BE2C (cell line): ENCODE results near the gene COL4A2.

Experiments
- DNase-seq: peaks from one replicate; pipeline ENCODE4 v3.0.0-alpha.2; 2020
- H3K27me3 ChIP-seq: fragments of 250-450 bp; sonication (Bioruptor Pico); 2 replicates; pipeline ENCODE4 v1.5.1; 2020; ENCODE audit warnings: mild to moderate bottlenecking
- H3K36me3 ChIP-seq: fragments of 250-450 bp; sonication (Bioruptor Pico); 2 replicates; pipeline ENCODE4 v1.5.1; 2020; ENCODE audit warnings: mild to moderate bottlenecking
- H3K4me1 ChIP-seq: fragments of 250-450 bp; sonication (Bioruptor Pico); 2 replicates; pipeline ENCODE4 v1.5.1; 2020
- H3K4me3 ChIP-seq: 2 replicates; pipeline ENCODE4 v1.5.1; 2011; ENCODE audit warnings: low read depth, low read length
- H3K9me3 ChIP-seq: fragments of 250-450 bp; sonication (Bioruptor Pico); 2 replicates; pipeline ENCODE4 v1.5.1; 2020
- CTCF ChIP-seq: IDR thresholded peaks from 2 replicates; pipeline ENCODE4 v1.5.1; 2012; ENCODE audit warnings: mild to moderate bottlenecking, low read depth, low read length

COL4A2 gene

DNA sequence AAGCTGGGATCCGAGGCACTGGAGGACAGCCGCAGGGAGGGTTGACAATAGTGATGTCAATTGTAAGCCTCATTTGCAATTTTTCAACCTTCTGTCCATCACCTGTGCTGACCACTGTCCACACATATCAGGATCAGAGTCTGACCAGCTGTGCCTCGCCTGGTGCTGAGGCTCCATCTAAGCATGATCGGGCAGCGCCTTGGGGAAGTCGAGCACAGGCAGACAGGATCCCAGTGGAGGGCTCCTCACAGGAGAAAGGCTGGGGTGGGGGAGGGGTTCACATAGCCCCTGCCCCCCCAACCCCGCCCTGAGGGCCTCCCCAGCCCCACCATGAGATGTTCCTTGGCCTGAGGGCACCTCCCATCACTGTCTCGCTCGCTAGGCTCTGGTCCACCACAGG lies 194.1 kb downstream of the COL4A2 start:
- Histone ChIP-seq H3K4me1 (peaks cover 8% of the 10 kb centered on the region), H3K4me3 (no peak overlapping the region), H3K9me3 (no peaks in the 10 kb centered on the region), H3K36me3 (no peaks in the 10 kb centered on the region), H3K27me3 (no peaks in the 10 kb centered on the region)
- TF ChIP-seq CTCF: no peak
- no peak for DNase-seq

DNA sequence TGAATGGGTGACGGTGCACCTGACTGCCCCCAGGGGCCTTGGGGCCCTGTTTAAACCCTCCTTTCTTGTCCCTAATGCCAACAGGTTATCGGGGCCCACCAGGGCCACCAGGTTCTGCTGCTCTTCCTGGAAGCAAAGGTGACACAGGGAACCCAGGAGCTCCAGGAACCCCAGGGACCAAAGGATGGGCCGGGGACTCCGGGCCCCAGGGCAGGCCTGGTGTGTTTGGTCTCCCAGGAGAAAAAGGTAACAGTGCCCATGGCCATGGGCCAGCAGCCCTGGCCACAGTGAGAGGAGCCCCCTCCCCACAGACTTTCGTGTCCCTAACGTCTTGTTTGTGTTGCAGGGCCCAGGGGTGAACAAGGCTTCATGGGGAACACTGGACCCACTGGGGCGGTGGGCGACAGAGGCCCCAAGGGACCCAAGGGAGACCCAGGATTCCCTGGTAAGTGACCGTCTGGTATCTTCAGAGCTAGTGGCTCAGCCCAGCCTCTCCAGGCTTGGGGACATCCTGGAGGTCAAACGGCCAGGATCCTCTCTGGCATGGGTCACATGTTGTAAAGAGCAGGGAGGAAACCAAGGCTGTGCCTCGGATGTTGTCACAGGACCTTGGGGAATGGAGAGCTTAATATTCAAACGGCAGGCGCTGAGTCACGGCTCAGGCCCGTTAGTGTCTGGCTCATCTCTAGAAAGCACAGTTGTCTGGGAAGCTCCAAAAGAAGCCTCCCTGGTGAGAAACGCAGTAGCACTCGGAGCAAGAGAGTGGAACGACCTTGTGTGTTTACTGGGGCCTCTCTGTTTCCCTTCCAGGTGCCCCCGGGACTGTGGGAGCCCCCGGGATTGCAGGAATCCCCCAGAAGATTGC lies 196.2 kb downstream of the COL4A2 start:
- no peaks in the 10 kb centered on the region for H3K36me3 ChIP-seq
- peaks cover 2% of the 10 kb centered on the region; the same call in 1 of the 2 replicates for H3K27me3 ChIP-seq
- no peak for DNase-seq

GRCh38 chr13:110503979-110504499 lies 197.0 kb downstream of the COL4A2 start:
- DNase-seq: no peak
- H3K4me1 ChIP-seq: peaks cover 8% of the 10 kb centered on the region
- peaks cover 3% of the 10 kb centered on the region; the same call in 1 of the 2 replicates for H3K27me3 ChIP-seq
- H3K9me3 ChIP-seq: no peaks in the 10 kb centered on the region
- TF ChIP-seq CTCF: no peak
- H3K4me3 ChIP-seq: no peak overlapping the region
- H3K36me3 ChIP-seq: no peaks in the 10 kb centered on the region

More for the DNA sequence above, 196.2 kb downstream of the COL4A2 start:
- Histone ChIP-seq H3K4me1 (peaks cover 8% of the 10 kb centered on the region), H3K4me3 (no peak overlapping the region), H3K9me3 (no peaks in the 10 kb centered on the region)
- TF ChIP-seq CTCF: no peak

- H3K4me1 ChIP-seq: peaks cover 9% of the 10 kb centered on the region; the same call in 1 of the 2 replicates
- no peak overlapping the region for H3K4me3 ChIP-seq
- no peak for DNase-seq
- no peaks in the 10 kb centered on the region for H3K9me3 ChIP-seq
- H3K27me3 ChIP-seq: peaks cover 3% of the 10 kb centered on the region
- TF ChIP-seq CTCF: no peak
- no peaks in the 10 kb centered on the region for H3K36me3 ChIP-seq
Observed at GRCh38 chr13:110505594-110505993, 198.5 kb downstream of the COL4A2 start.

DNA sequence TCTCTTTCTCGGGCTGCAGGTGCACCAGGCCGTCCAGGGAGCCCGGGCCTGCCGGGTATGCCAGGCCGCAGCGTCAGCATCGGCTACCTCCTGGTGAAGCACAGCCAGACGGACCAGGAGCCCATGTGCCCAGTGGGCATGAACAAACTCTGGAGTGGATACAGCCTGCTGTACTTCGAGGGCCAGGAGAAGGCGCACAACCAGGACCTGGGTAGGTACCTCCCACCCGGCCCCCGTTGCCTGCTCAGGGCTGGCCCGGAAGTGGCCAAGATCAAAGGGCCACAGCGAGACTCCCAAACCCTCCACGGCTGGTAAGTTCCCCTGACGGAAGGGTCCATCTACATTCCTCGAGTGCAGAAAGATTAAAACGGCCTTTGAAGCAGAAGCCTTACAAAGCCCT lies 199.3 kb downstream of the COL4A2 start:
- TF ChIP-seq CTCF: no peak
- Histone ChIP-seq H3K36me3 (no peaks in the 10 kb centered on the region), H3K4me1 (peaks cover 9% of the 10 kb centered on the region; the same call in 1 of the 2 replicates)

More for the DNA sequence above, 199.3 kb downstream of the COL4A2 start:
- Histone ChIP-seq H3K4me3 (no peak overlapping the region), H3K27me3 (peaks cover 3% of the 10 kb centered on the region), H3K9me3 (no peaks in the 10 kb centered on the region)
- no peak for DNase-seq
